ENCODE data around the gene S100A9.

Gene S100A9

GRCh38 chr1:153384958-153385580 is 27.4 kb downstream of the S100A9 start:
- H3K4me3 ChIP-seq (replicated peaks; ENCODE audit: low read depth, low read length) = no peak overlapping the region
- TF ChIP-seq CTCF (IDR thresholded peaks at IDR 0.05; ENCODE audit: low read length, missing control alignments) = no peak
- DNase-seq (ENCODE audit: low read depth) = no peak

GRCh38 chr1:153386500-153386901 is 28.8 kb downstream of the S100A9 start:
- no peak for TF ChIP-seq CTCF (IDR thresholded peaks at IDR 0.05; ENCODE audit: low read length, missing control alignments)
- no peak overlapping the region for H3K4me3 ChIP-seq (replicated peaks; ENCODE audit: low read depth, low read length)
- no peak for DNase-seq (ENCODE audit: low read depth)

- TF ChIP-seq CTCF (IDR thresholded peaks at IDR 0.05; ENCODE audit: low read length, missing control alignments) = no peak
- no peak for DNase-seq (ENCODE audit: low read depth)
- no peak overlapping the region for H3K4me3 ChIP-seq (replicated peaks; ENCODE audit: low read depth, low read length)
Measured at GRCh38 chr1:153387001-153387400, 29.3 kb downstream of the S100A9 start.

GRCh38 chr1:153387785-153388184 is 30.1 kb downstream of the S100A9 start:
- no peak overlapping the region for H3K4me3 ChIP-seq (replicated peaks; ENCODE audit: low read depth, low read length)
- no peak for TF ChIP-seq CTCF (IDR thresholded peaks at IDR 0.05; ENCODE audit: low read length, missing control alignments)
- DNase-seq (ENCODE audit: low read depth) = no peak

- no peak for DNase-seq (ENCODE audit: low read depth)
- H3K4me3 ChIP-seq (replicated peaks; ENCODE audit: low read depth, low read length) = no peak overlapping the region
- TF ChIP-seq CTCF (IDR thresholded peaks at IDR 0.05; ENCODE audit: low read length, missing control alignments) = no peak
Measured at GRCh38 chr1:153389401-153389800, 31.7 kb downstream of the S100A9 start.

GRCh38 chr1:153389973-153390879 is 32.6 kb downstream of the S100A9 start:
- no peak for TF ChIP-seq CTCF (IDR thresholded peaks at IDR 0.05; ENCODE audit: low read length, missing control alignments)
- no peak for DNase-seq (ENCODE audit: low read depth)
- H3K4me3 ChIP-seq (replicated peaks; ENCODE audit: low read depth, low read length) = no peak overlapping the region
